Measurements from ENCODE around the gene PTCSC3. TPM values are rescaled to one million over a fixed set of nuclear protein-coding genes. Genes with fewer than 3 reads are reported as not detected.

The PTCSC3 gene
- total RNA-seq, 1 donor from 2014 or later, result not detected

- Mint-ChIP-seq H3K9me3 (ENCODE audit: unreplicated experiment) (no peaks in the 10 kb centered on the region), H3K27me3 (ENCODE audit: unreplicated experiment) (no peaks in the 10 kb centered on the region), H3K4me1 (ENCODE audit: unreplicated experiment) (no peaks in the 10 kb centered on the region), H3K27ac (ENCODE audit: unreplicated experiment) (no peak overlapping the region), H3K36me3 (ENCODE audit: low read depth, unreplicated experiment) (no peaks in the 10 kb centered on the region), H3K4me3 (ENCODE audit: unreplicated experiment) (no peak overlapping the region)
- TF ChIP-seq CTCF (IDR thresholded peaks at IDR 0.05; ENCODE audit: unreplicated experiment), result no peak
- no peak for DNase-seq (ENCODE audit: low spot score)
Measured at GRCh38 chr14:36167431-36167830, 9.1 kb downstream of the PTCSC3 start.

- H3K36me3 Mint-ChIP-seq (ENCODE audit: low read depth, unreplicated experiment), result no peaks in the 10 kb centered on the region
- no peak for DNase-seq (ENCODE audit: low spot score)
- no peaks in the 10 kb centered on the region for H3K9me3 Mint-ChIP-seq (ENCODE audit: unreplicated experiment)
- no peak for TF ChIP-seq CTCF (IDR thresholded peaks at IDR 0.05; ENCODE audit: unreplicated experiment)
- H3K27me3 Mint-ChIP-seq (ENCODE audit: unreplicated experiment), result no peaks in the 10 kb centered on the region
- H3K4me3 Mint-ChIP-seq (ENCODE audit: unreplicated experiment), result no peak overlapping the region
- H3K4me1 Mint-ChIP-seq (ENCODE audit: unreplicated experiment), result no peaks in the 10 kb centered on the region
- H3K27ac Mint-ChIP-seq (ENCODE audit: unreplicated experiment), result no peak overlapping the region
Measured at GRCh38 chr14:36163451-36163850, 13.1 kb downstream of the PTCSC3 start.

- H3K27me3 Mint-ChIP-seq (ENCODE audit: unreplicated experiment), result no peaks in the 10 kb centered on the region
- DNase-seq (ENCODE audit: low spot score), result no peak
- H3K36me3 Mint-ChIP-seq (ENCODE audit: low read depth, unreplicated experiment), result no peaks in the 10 kb centered on the region
- H3K9me3 Mint-ChIP-seq (ENCODE audit: unreplicated experiment), result no peaks in the 10 kb centered on the region
- H3K4me3 Mint-ChIP-seq (ENCODE audit: unreplicated experiment), result no peak overlapping the region
- TF ChIP-seq CTCF (IDR thresholded peaks at IDR 0.05; ENCODE audit: unreplicated experiment), result no peak
- no peaks in the 10 kb centered on the region for H3K4me1 Mint-ChIP-seq (ENCODE audit: unreplicated experiment)
- H3K27ac Mint-ChIP-seq (ENCODE audit: unreplicated experiment), result no peak overlapping the region
Measured at GRCh38 chr14:36162267-36162666, 14.3 kb downstream of the PTCSC3 start.

GRCh38 chr14:36161776-36162175, 14.7 kb downstream of the PTCSC3 start:
- no peak for TF ChIP-seq CTCF (IDR thresholded peaks at IDR 0.05; ENCODE audit: unreplicated experiment)
- H3K36me3 Mint-ChIP-seq (ENCODE audit: low read depth, unreplicated experiment), result no peaks in the 10 kb centered on the region
- H3K4me1 Mint-ChIP-seq (ENCODE audit: unreplicated experiment), result no peaks in the 10 kb centered on the region
- H3K9me3 Mint-ChIP-seq (ENCODE audit: unreplicated experiment), result no peaks in the 10 kb centered on the region
- no peak for DNase-seq (ENCODE audit: low spot score)
- H3K4me3 Mint-ChIP-seq (ENCODE audit: unreplicated experiment), result no peak overlapping the region
- H3K27ac Mint-ChIP-seq (ENCODE audit: unreplicated experiment), result no peak overlapping the region
- no peaks in the 10 kb centered on the region for H3K27me3 Mint-ChIP-seq (ENCODE audit: unreplicated experiment)

- no peak overlapping the region for H3K27ac Mint-ChIP-seq (ENCODE audit: unreplicated experiment)
Measured at GRCh38 chr14:36151335-36151734, 25.2 kb downstream of the PTCSC3 start.

More at GRCh38 chr14:36151335-36151734, 25.2 kb downstream of the PTCSC3 start:
- peaks cover 5% of the 10 kb centered on the region for H3K9me3 Mint-ChIP-seq (ENCODE audit: unreplicated experiment)
- TF ChIP-seq CTCF (IDR thresholded peaks at IDR 0.05; ENCODE audit: unreplicated experiment), result no peak
- H3K36me3 Mint-ChIP-seq (ENCODE audit: low read depth, unreplicated experiment), result no peaks in the 10 kb centered on the region
- DNase-seq (ENCODE audit: low spot score), result no peak
- no peak overlapping the region for H3K4me3 Mint-ChIP-seq (ENCODE audit: unreplicated experiment)
- H3K4me1 Mint-ChIP-seq (ENCODE audit: unreplicated experiment), result peaks cover 3% of the 10 kb centered on the region
- H3K27me3 Mint-ChIP-seq (ENCODE audit: unreplicated experiment), result no peaks in the 10 kb centered on the region

Measured in endothelial cell (in vitro differentiated cells).